GM12878 (cell line): ENCODE results near the gene MB.

ENCODE experiments used
- CEBPB ChIP-seq, 2 experiments: fragments of 150-350 bp in 1 of 2; IDR thresholded peaks; 2 replicates each; pipeline ENCODE4 v1.6.1; 2012 to 2014; ENCODE audit warnings: low read depth in 2 of 2, low read length in 2 of 2, borderline replicate concordance in 1 of 2, inconsistent platforms in 1 of 2
- CHD2 ChIP-seq: IDR thresholded peaks from 2 replicates; pipeline ENCODE4 v1.6.1; 2011; ENCODE audit warnings: low read depth, low read length, improper control_type of control experiment, borderline replicate concordance
- JUND ChIP-seq: IDR thresholded peaks from 2 replicates; pipeline ENCODE4 v1.6.1; 2012; ENCODE audit warnings: low read depth, mild to moderate bottlenecking, low read length, improper control_type of control experiment, moderate library complexity
- SREBF1 ChIP-seq: IDR thresholded peaks from 2 replicates; pipeline ENCODE4 v1.6.1; 2012; ENCODE audit warnings: mild to moderate bottlenecking, low read length
- TF ChIP-seq, protein P1 (sequence below): IDR thresholded peaks from 2 replicates; pipeline ENCODE4 v1.6.1; 2012; ENCODE audit warnings: low read length, inconsistent platforms
- TF ChIP-seq, protein P2 (sequence below), 3 experiments: IDR thresholded peaks in 2 of 3; conservative IDR thresholded peaks in 1 of 3; 2 replicates each; pipeline ENCODE4 v1.5.1; 2011; ENCODE audit warnings: low read depth in 3 of 3, low read length in 3 of 3, mild to moderate bottlenecking in 3 of 3, control low read depth in 2 of 3, moderate library complexity in 2 of 3, inconsistent platforms in 1 of 3, mixed read lengths in 1 of 3; ENCODE audit not compliant: control insufficient read depth in 2 of 3, insufficient read depth in 1 of 3; ENCODE audit errors: extremely low read depth in 1 of 3

DNA sequence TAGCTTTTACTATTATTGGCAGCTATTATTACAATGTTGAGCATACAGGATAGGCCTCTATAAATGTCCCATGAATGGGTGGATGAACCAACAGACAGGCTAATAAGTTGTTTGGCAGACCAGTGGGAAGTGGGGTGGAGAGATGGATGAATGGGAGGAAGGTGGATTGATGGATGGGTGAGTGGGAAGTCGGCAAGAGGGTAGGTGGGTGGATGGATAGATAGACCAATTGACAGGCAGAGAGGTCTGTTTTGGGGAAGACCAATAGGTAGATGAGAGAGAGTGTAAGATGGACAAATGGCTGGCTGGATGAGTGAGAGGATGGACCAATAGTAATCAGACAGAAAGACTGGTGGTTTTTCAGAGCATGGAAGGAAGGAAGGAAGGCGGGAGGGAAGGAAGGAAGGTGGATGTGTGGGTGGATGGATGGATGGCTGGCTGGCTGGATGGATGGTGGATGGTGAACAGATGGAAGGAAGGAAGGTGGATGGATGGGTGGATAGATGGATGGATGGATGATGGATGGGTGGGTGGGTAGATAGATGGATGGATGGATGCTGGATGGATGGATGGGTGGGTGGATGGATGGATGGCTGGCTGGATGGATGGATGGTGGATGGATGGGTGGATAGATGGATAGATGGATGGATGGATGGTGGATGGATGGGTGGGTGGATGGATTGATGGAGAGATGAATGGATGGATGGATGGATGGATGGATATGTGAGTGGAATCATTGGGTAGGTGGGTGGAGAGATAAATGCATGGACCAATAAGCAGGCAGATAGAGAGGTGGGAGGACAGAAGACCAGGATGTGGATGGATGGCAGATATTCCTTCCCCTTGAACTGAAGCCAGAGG, 39.1 kb downstream of the MB start:
- TF ChIP-seq, protein P1, sequence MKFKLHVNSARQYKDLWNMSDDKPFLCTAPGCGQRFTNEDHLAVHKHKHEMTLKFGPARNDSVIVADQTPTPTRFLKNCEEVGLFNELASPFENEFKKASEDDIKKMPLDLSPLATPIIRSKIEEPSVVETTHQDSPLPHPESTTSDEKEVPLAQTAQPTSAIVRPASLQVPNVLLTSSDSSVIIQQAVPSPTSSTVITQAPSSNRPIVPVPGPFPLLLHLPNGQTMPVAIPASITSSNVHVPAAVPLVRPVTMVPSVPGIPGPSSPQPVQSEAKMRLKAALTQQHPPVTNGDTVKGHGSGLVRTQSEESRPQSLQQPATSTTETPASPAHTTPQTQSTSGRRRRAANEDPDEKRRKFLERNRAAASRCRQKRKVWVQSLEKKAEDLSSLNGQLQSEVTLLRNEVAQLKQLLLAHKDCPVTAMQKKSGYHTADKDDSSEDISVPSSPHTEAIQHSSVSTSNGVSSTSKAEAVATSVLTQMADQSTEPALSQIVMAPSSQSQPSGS = no peak
- TF ChIP-seq CEBPB (IDR thresholded peaks at IDR 0.05; ENCODE audit: borderline replicate concordance in 1 of 2, low read depth in 2 of 2, low read length in 2 of 2) = no peak
- TF ChIP-seq JUND = no peak
- TF ChIP-seq, protein P2, sequence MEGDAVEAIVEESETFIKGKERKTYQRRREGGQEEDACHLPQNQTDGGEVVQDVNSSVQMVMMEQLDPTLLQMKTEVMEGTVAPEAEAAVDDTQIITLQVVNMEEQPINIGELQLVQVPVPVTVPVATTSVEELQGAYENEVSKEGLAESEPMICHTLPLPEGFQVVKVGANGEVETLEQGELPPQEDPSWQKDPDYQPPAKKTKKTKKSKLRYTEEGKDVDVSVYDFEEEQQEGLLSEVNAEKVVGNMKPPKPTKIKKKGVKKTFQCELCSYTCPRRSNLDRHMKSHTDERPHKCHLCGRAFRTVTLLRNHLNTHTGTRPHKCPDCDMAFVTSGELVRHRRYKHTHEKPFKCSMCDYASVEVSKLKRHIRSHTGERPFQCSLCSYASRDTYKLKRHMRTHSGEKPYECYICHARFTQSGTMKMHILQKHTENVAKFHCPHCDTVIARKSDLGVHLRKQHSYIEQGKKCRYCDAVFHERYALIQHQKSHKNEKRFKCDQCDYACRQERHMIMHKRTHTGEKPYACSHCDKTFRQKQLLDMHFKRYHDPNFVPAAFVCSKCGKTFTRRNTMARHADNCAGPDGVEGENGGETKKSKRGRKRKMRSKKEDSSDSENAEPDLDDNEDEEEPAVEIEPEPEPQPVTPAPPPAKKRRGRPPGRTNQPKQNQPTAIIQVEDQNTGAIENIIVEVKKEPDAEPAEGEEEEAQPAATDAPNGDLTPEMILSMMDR (IDR thresholded peaks at IDR 0.05 in 2 of 3, conservative IDR thresholded peaks at IDR 0.05 in 1 of 3; ENCODE audit: control insufficient read depth in 2 of 3, extremely low read depth in 1 of 3, insufficient read depth in 1 of 3, low read depth in 3 of 3, low read length in 3 of 3) = no peak
- no peak for TF ChIP-seq CHD2
- no peak for TF ChIP-seq SREBF1
